ENCODE results near the gene TMUB1. TPM values are rescaled to one million over a fixed set of nuclear protein-coding genes. Genes with fewer than 3 reads are reported as not detected.

The TMUB1 gene
- total and polyA plus RNA-seq, 4 donors: 32.8 to 104 (median 46.6) TPM

DNA sequence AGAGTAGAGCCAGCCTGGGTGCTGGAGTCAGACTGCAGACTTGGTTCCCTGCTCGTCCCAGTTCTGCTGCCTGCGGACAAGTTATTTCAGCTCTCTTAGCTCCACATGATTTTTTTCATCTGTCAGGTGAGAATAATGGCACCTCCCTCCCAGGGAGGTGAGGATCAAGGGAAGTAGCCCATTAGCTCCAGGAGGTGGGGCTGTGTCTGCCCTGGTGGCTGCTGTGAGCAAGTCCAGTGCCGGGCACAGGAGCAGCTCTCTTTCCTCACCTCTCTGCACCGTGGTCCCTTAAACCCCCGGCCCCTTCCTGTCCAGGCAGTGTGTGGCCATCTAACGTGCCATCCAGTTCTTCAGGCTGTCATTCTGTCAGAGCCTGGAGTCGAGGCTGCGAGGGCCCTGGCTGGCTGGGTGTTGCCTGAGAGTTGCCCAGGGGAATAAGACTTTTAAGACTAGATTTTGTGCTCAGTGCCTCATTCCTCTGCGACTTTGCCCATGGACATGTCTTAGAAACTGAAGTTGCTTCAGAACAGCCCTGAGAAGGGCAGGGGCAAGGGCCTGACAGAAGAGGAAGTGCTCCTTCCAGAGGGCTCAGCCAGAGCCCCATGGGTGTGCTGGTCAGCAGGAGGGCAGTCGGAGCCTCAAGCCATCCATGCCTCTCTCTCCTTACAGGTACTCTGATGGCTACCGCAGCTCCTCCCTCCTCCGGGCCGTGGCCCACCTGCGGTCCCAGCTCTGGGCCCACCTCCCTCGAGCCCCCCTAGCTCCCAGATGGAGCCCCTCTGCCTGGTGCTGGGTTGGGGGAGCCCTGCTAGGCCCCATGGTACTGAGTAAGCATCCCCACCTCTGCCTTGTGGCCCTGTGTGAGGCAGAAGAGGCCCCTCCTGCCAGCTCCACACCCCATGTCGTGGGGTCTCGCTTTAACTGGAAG is 50.1 kb downstream of the TMUB1 start:
- DNase-seq (no peak), ATAC-seq (ENCODE audit: insufficient read depth, low FRiP score) (no peak)
- Histone ChIP-seq H3K9me3 (ENCODE audit: control insufficient read depth in 4 of 4, insufficient read depth in 3 of 4, low read length in 3 of 4) (no peaks in the 10 kb centered on the region), H3K27ac (ENCODE audit: low read depth in 1 of 2, low read length in 1 of 2) (no peak overlapping the region), H3K36me3 (ENCODE audit: control insufficient read depth in 4 of 4, insufficient read depth in 4 of 4, low read length in 4 of 4) (peaks cover 0 to 33% (median 3%) of the 10 kb centered on the region in 4 donors), H3K4me1 (ENCODE audit: control insufficient read depth in 5 of 5, insufficient read depth in 5 of 5, low read length in 5 of 5) (peaks cover 0 to 9% (median 0%) of the 10 kb centered on the region in 5 donors), H3K9ac (ENCODE audit: insufficient read depth in 1 of 2, low read length in 2 of 2) (no peak overlapping the region), H3K4me3 (no peak overlapping the region), H3K27me3 (ENCODE audit: control insufficient read depth in 3 of 3, insufficient read depth in 3 of 3, low read length in 2 of 3) (no peaks in the 10 kb centered on the region)
- WGBS, 2 donors: 89 to 91% methylated on average over 16 to 17 of the region's 17 CpGs
- TF ChIP-seq CTCF (IDR thresholded peaks at IDR 0.05; ENCODE audit: control extremely low read depth, extremely low read depth): no peak

Other genes starting within 250 kb of the TMUB1 start
- gene AOC1, start 231.0 kb downstream of the TMUB1 start, total RNA-seq: under 1 TPM; 0.48 to 0.92 TPM
- gene AOC1, start 231.0 kb downstream of the TMUB1 start, polyA plus RNA-seq: 1 to 10 TPM in 1 of 2 donors, under 1 TPM in 1; 0.35 to 1.3 TPM
- gene KCNH2, start 105.2 kb downstream of the TMUB1 start, total RNA-seq: 1 to 10 TPM; 1.7 to 2.0 TPM
- under 1 TPM; 0.43 to 0.82 TPM for gene KCNH2, start 105.2 kb downstream of the TMUB1 start, polyA plus RNA-seq
- gene NOS3, start 92.5 kb downstream of the TMUB1 start, total RNA-seq: 10 to 100 TPM; 11.9 to 31.0 TPM
- 10 to 100 TPM in 1 of 2 donors, 1 to 10 TPM in 1; 9.3 to 11.9 TPM for gene NOS3, start 92.5 kb downstream of the TMUB1 start, polyA plus RNA-seq
- 1 to 10 TPM; 1.1 to 2.8 TPM for gene ATG9B, start 59.0 kb downstream of the TMUB1 start, total RNA-seq
- gene ATG9B, start 59.0 kb downstream of the TMUB1 start, polyA plus RNA-seq: 1 to 10 TPM in 1 of 2 donors, under 1 TPM in 1; 0.78 to 1.8 TPM
- gene ABCB8, start 55.0 kb downstream of the TMUB1 start, total RNA-seq: 10 to 100 TPM; 21.8 to 61.5 TPM
- 10 to 100 TPM; 28.7 to 28.9 TPM for gene ABCB8, start 55.0 kb downstream of the TMUB1 start, polyA plus RNA-seq
- 1 to 10 TPM in 1 of 2 donors, under 1 TPM in 1; 0.37 to 3.9 TPM for gene ASIC3, start 35.0 kb downstream of the TMUB1 start, total RNA-seq
- gene ASIC3, start 35.0 kb downstream of the TMUB1 start, polyA plus RNA-seq: 1 to 10 TPM; 1.6 to 3.2 TPM
- gene CDK5, start 25.6 kb downstream of the TMUB1 start, total RNA-seq: 10 to 100 TPM in 1 of 2 donors, 1 to 10 TPM in 1; 6.8 to 17.3 TPM
- gene CDK5, start 25.6 kb downstream of the TMUB1 start, polyA plus RNA-seq: 10 to 100 TPM in 1 of 2 donors, 1 to 10 TPM in 1; 6.9 to 11.5 TPM
- 100 to 1,000 TPM in 1 of 2 donors, 10 to 100 TPM in 1; 66.3 to 173 TPM for gene SLC4A2, start 23.9 kb downstream of the TMUB1 start, total RNA-seq
- gene SLC4A2, start 23.9 kb downstream of the TMUB1 start, polyA plus RNA-seq: 100 to 1,000 TPM in 1 of 2 donors, 10 to 100 TPM in 1; 96.7 to 144 TPM
- 10 to 100 TPM; 28.9 to 99.8 TPM for gene FASTK, start 2.7 kb downstream of the TMUB1 start, total RNA-seq
- gene FASTK, start 2.7 kb downstream of the TMUB1 start, polyA plus RNA-seq: 100 to 1,000 TPM in 1 of 2 donors, 10 to 100 TPM in 1; 80.0 to 108 TPM
- 100 to 1,000 TPM in 1 of 2 donors, 10 to 100 TPM in 1; 75.9 to 194 TPM for gene AGAP3, start 3.0 kb upstream of the TMUB1 start, total RNA-seq
- gene AGAP3, start 3.0 kb upstream of the TMUB1 start, polyA plus RNA-seq: 100 to 1,000 TPM in 1 of 2 donors, 10 to 100 TPM in 1; 81.8 to 138 TPM
- gene GBX1, start 84.2 kb upstream of the TMUB1 start, total RNA-seq: not detected
- not detected for gene GBX1, start 84.2 kb upstream of the TMUB1 start, polyA plus RNA-seq
- not detected for gene ASB10, start 103.8 kb upstream of the TMUB1 start, total RNA-seq
- gene ASB10, start 103.8 kb upstream of the TMUB1 start, polyA plus RNA-seq: not detected
- gene H2BK1, start 127.0 kb upstream of the TMUB1 start, total RNA-seq: under 1 TPM in 1 of 2 donors, not detected in 1; 0.52 TPM
- gene H2BK1, start 127.0 kb upstream of the TMUB1 start, polyA plus RNA-seq: not detected
- gene ABCF2, start 143.7 kb upstream of the TMUB1 start, total RNA-seq: 10 to 100 TPM; 13.2 to 36.2 TPM
- gene ABCF2, start 143.7 kb upstream of the TMUB1 start, polyA plus RNA-seq: 10 to 100 TPM; 15.4 to 36.3 TPM
- 10 to 100 TPM; 23.3 to 54.0 TPM for gene CHPF2, start 149.0 kb upstream of the TMUB1 start, total RNA-seq
- 10 to 100 TPM; 33.8 to 36.2 TPM for gene CHPF2, start 149.0 kb upstream of the TMUB1 start, polyA plus RNA-seq
- gene SMARCD3, start 165.2 kb upstream of the TMUB1 start, total RNA-seq: 10 to 100 TPM; 37.5 to 70.9 TPM
- gene SMARCD3, start 165.2 kb upstream of the TMUB1 start, polyA plus RNA-seq: 10 to 100 TPM; 40.3 to 62.5 TPM

Data from lung (tissue), 12 donors.